Suprapubic skin (tissue), 4 donors: ENCODE results near the gene TMEM150B.

Experiments
- CTCF ChIP-seq, 2 donors: fragments of 200-600 bp in 1 of 2; fragments of 450-650 bp in 1 of 2; sonication (generic) in 1 of 2; IDR thresholded peaks; one replicate each; pipeline ENCODE4 v1.5.1; 2016 to 2019; ENCODE audit warnings: antibody characterized with exemption in 2 of 2, mild to moderate bottlenecking in 1 of 2, moderate library complexity in 1 of 2
- EP300 ChIP-seq: sonication (generic); formaldehyde crosslinking; IDR thresholded peaks from one replicate; pipeline ENCODE4 v1.6.1; 2017; ENCODE audit warnings: antibody characterized with exemption
- POLR2A ChIP-seq, 2 donors: fragments of 450-650 bp; IDR thresholded peaks; one replicate each; pipeline ENCODE4 v1.6.1; 2017; ENCODE audit warnings: antibody characterized with exemption in 2 of 2, mild to moderate bottlenecking in 2 of 2, moderate library complexity in 2 of 2
- POLR2AphosphoS5 ChIP-seq, 3 donors: sonication (generic); formaldehyde crosslinking; IDR thresholded peaks; one replicate each; pipeline ENCODE4 v1.6.1; 2017; ENCODE audit warnings: antibody characterized with exemption in 3 of 3

GRCh38 chr19:55344444-55344843 is 19.3 kb upstream of the TMEM150B start:
- TF ChIP-seq CTCF (IDR thresholded peaks at IDR 0.05) (no peak), POLR2A (IDR thresholded peaks at IDR 0.05) (no peak), POLR2AphosphoS5 (IDR thresholded peaks at IDR 0.05) (no peak), EP300 (no peak)
